ENCODE data around the gene SLC11A1. TPM values are rescaled to one million over a fixed set of nuclear protein-coding genes. Genes with fewer than 3 reads are reported as not detected.

Gene SLC11A1
- polyA plus RNA-seq, 3 donors: 184 to 2,019 (median 352) TPM

- H3K27ac Mint-ChIP-seq: peak overlapping the region; percentile 92 to 100 (median 100)
- Histone ChIP-seq H3K9ac (ENCODE audit: insufficient read depth, low read length, poor library complexity, severe bottlenecking) (peak overlapping the region; percentile 29), H3K9me3 (replicated peaks in 1 of 2; ENCODE audit: control insufficient read depth in 1 of 2, insufficient read depth in 1 of 2, low read length in 2 of 2) (peaks cover 0 to 4% of the 10 kb centered on the region in 2 donors), H3K4me2 (replicated peaks; ENCODE audit: extremely low read depth, low read length, poor library complexity, severe bottlenecking) (peak overlapping the region; percentile 54), H3K27ac (ENCODE audit: low read depth in 1 of 2, low read length in 2 of 2) (peak overlapping the region; percentile 92 to 99), H3K79me2 (ENCODE audit: insufficient read depth, low read length) (peaks cover 20% of the 10 kb centered on the region), H3K27me3 (ENCODE audit: control insufficient read depth in 2 of 2, insufficient read depth in 2 of 2, low read length in 2 of 2) (no peaks in the 10 kb centered on the region), H3K4me3 (replicated peaks in 1 of 3; ENCODE audit: low read depth in 2 of 3, low read length in 3 of 3) (peak overlapping the region in 1 of 3 experiments; percentile 53), H4K20me1 (ENCODE audit: insufficient read depth, low read length) (no peaks in the 10 kb centered on the region), H3K4me1 (ENCODE audit: control insufficient read depth in 1 of 2, insufficient read depth in 2 of 2, low read length in 2 of 2) (peaks cover 96 to 97% of the 10 kb centered on the region in 2 donors), H3K36me3 (replicated peaks in 1 of 2; ENCODE audit: control insufficient read depth in 1 of 2, insufficient read depth in 2 of 2, low read length in 2 of 2) (no peaks in the 10 kb centered on the region), H2AFZ (ENCODE audit: insufficient read depth, low read depth, low read length, poor library complexity, severe bottlenecking) (no peak overlapping the region)
- WGBS (ENCODE audit: insufficient coverage): no CpG with 5 or more reads among the region's 6 CpGs
- no peak for TF ChIP-seq CTCF (IDR thresholded peaks at IDR 0.05)
- H3K36me3 Mint-ChIP-seq: peaks cover 0 to 9% of the 10 kb centered on the region in 2 donors
- intact Hi-C loops (cut with micrococcal nuclease): loop anchor here in 1 of 2 donors (5.0 kb wide), 2 partner anchors 33 to 37 kb away; partner anchors contain the start of gene CTDSP1
- peaks cover 0 to 1% (median 0%) of the 10 kb centered on the region in 3 donors for H3K27me3 Mint-ChIP-seq (ENCODE audit: low read depth in 3 of 3)
- peak overlapping the region in 1 of 2 donors; percentile 39 for H3K4me3 Mint-ChIP-seq
- peaks cover 0 to 13% (median 6%) of the 10 kb centered on the region in 7 donors for H3K9me3 Mint-ChIP-seq
- no peak for DNase-seq
- H3K4me1 Mint-ChIP-seq: peaks cover 87% of the 10 kb centered on the region
Measured at GRCh38 chr2:218364196-218364595, 17.9 kb upstream of the SLC11A1 start.

DNA sequence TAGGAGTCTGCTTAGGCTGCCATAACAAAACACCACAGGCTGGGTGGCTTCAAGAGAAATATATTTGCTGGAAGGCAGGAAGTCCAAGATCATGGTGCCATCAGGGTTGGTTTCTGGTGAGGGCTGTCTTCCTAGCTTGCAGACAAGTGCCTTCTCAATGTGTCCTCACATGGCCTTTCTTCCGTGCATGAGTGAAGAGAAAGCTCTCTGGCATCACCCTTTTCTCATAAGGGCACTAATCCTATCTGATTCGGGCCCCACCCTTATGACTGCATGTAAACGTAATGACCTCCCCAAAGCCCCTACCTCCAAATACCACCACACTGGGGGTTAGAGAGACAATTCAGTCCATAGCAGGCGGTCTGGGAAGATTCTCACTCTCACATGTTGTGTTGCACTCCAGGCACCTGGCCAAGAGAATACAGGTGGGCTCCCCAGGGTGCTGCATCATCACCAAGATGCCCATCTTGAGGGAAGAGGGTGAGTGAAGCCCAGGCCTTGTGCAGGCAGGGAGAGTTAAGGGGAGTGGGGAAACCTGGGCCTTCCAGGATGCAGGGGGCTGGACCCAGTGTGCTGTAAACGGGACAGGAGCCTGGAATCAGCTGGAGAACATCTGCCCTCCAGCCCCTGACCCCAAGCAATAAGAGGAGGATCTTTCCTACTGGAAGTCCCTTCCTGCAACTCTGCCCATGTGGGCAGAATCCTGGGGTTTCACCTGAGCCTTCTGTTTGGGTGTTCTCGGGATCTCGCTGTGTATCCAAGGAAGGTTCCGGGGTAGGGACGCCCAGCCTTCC, 15.3 kb upstream of the SLC11A1 start:
- Histone ChIP-seq H3K4me3 (replicated peaks in 1 of 3; ENCODE audit: low read depth in 2 of 3, low read length in 3 of 3) (peak overlapping the region; percentile 39 to 71 (median 60)), H3K36me3 (replicated peaks in 1 of 2; ENCODE audit: control insufficient read depth in 1 of 2, insufficient read depth in 2 of 2, low read length in 2 of 2) (no peaks in the 10 kb centered on the region), H4K20me1 (ENCODE audit: insufficient read depth, low read length) (no peaks in the 10 kb centered on the region), H3K79me2 (ENCODE audit: insufficient read depth, low read length) (peaks cover 22% of the 10 kb centered on the region), H3K27ac (ENCODE audit: low read depth in 1 of 2, low read length in 2 of 2) (peak overlapping the region; percentile 94 to 99), H3K4me1 (ENCODE audit: control insufficient read depth in 1 of 2, insufficient read depth in 2 of 2, low read length in 2 of 2) (peaks cover 95 to 97% of the 10 kb centered on the region in 2 donors), H3K4me2 (replicated peaks; ENCODE audit: extremely low read depth, low read length, poor library complexity, severe bottlenecking) (peak overlapping the region; percentile 90), H3K9me3 (replicated peaks in 1 of 2; ENCODE audit: control insufficient read depth in 1 of 2, insufficient read depth in 1 of 2, low read length in 2 of 2) (peaks cover 0 to 4% of the 10 kb centered on the region in 2 donors), H3K9ac (ENCODE audit: insufficient read depth, low read length, poor library complexity, severe bottlenecking) (peak overlapping the region; percentile 92), H2AFZ (ENCODE audit: insufficient read depth, low read depth, low read length, poor library complexity, severe bottlenecking) (no peak overlapping the region), H3K27me3 (ENCODE audit: control insufficient read depth in 2 of 2, insufficient read depth in 2 of 2, low read length in 2 of 2) (no peaks in the 10 kb centered on the region)
- H3K4me3 Mint-ChIP-seq: peak overlapping the region; percentile 85 to 93
- TF ChIP-seq CTCF (IDR thresholded peaks at IDR 0.05): no peak
- WGBS (ENCODE audit: insufficient coverage): no CpG with 5 or more reads among the region's 9 CpGs
- H3K9me3 Mint-ChIP-seq: peaks cover 0 to 11% (median 6%) of the 10 kb centered on the region in 7 donors
- H3K27me3 Mint-ChIP-seq (ENCODE audit: low read depth in 3 of 3): peaks cover 0 to 1% (median 0%) of the 10 kb centered on the region in 3 donors
- peak overlapping the region; percentile 99 to 100 (median 100) for H3K27ac Mint-ChIP-seq
- H3K4me1 Mint-ChIP-seq: peaks cover 86% of the 10 kb centered on the region
- intact Hi-C loops (cut with micrococcal nuclease): no loop called here
- DNase-seq: no peak
- H3K36me3 Mint-ChIP-seq: peaks cover 2 to 12% of the 10 kb centered on the region in 2 donors

All from CD14-positive monocyte (primary cell).